ENCODE data around the gene POLR2J2. TPM values are rescaled to one million over a fixed set of nuclear protein-coding genes. Genes with fewer than 3 reads are reported as not detected.

Gene POLR2J2
- 1.6 and 2.6 TPM in 2 replicates for total RNA-seq

DNA sequence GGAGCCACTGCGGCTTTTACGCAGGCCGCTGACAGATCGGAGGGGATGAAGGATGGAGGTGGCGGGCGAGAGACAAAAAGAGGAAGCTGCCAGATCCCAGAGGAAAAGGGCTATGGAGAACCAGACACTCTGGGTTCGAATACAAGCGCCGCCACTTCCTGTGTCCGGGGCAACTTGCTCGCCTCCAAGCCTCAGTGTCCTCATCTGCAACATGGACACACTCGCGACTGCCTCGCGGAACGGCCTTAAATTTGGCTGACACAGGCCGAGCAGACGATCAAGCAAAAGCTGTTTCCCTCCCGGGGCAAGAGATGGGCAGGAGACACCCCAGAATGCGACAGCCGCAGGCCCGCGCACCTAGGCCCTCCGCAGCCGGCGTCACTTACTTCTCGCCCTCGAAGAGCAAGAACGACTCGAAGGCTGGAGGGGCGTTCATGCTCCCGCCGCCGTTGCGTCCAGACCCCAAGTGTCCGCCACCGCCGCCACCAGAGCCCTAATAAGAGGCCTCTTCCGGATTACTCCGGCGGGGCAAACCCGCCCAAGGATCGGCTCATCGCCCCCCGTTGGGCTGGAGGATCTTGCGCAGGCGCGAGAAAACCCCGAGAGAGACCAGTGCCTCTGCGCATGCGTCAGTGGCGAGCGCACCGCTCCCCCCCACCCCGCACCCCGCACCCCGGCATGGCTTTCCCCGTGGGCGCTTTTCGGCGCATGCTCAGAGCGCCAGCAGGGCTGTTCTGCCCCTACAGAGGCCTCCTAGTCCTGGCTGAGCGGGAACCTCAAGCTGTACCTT lies at the start of gene POLR2J2:
Gene POLR2J2 (minus strand): TSS at position 498 of the 790 bp plus-strand sequence. CDS start 62 bp downstream, at position 436.

GRCh38 chr7:102649924-102650323 lies 21.5 kb downstream of the POLR2J2 start, which contains the start of gene SPDYE2B:
TSS of gene SPDYE2B (plus strand) at chr7:102650319. CDS start at chr7:102652349, 2,030 bp downstream.

DNA sequence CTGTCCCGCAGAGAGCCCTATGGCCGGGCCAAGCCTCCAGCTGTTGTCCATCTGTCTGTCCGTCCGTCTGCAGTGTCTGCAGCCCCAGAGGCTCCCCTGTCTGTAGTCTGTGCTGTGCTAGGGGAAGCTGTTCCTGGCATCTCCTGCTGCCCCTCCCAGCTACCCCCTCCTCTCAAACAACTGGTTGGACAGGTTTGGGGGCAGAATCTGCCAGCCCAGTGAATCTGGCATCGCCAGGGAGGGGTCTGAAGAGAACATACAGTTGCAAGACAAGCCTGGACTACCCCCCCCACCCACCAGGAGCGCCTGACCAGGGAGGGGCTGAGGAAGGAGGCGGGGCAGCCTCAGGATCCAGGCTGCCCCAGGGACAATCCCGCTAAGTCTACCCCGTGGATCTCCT lies 28.8 kb downstream of the POLR2J2 start, which contains the start of gene UPK3BL1:
Gene UPK3BL1 (minus strand): TSS at position 101 of the 400 bp plus-strand sequence. CDS start 50 bp downstream, at position 51.

DNA sequence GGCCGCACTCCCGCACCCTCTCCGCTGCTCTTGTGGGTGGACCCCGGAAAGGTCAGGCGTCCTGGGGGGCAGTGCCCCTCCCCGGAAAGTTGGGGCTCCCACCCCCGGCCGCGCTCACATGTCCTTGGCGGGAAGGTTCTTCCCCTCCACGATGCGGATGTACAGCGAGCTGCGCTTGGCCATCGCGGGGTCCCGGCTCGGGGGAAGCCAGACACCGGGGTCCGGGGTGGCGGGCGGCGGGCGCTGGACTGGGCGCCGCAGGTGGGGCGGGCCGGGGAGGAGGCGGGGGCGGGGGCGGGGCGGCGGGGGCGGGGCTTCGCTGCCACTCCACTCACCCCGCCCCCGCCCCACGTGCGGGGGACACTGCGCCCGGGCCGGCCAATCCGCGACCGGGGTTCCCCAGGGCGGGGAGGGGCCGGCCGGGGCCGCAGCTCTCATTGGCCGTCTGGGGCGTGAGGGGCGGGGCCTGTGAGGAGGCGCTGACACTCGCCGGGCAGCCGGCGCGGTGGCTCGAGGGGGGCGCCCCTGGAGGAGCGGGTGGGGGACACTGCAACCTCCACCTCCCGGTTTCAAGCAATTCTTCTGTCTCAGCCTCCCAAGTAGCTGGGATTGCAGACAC lies 54.8 kb downstream of the POLR2J2 start, which contains the start of gene RASA4:
Gene RASA4 (minus strand): TSS at position 250 of the 619 bp plus-strand sequence. CDS start 67 bp downstream, at position 183.

Other genes with a start within 250 kb of the POLR2J2 start
- 64.6 and 67.6 TPM in 2 replicates for gene ORAI2, start 238.1 kb downstream of the POLR2J2 start, total RNA-seq
- 10.6 and 11.7 TPM in 2 replicates for gene ALKBH4, start 206.8 kb downstream of the POLR2J2 start, total RNA-seq
- 16.1 and 18.1 TPM in 2 replicates for gene LRWD1, start 206.7 kb downstream of the POLR2J2 start, total RNA-seq
- gene POLR2J, start 192.7 kb downstream of the POLR2J2 start, total RNA-seq = 24.5 and 27.6 TPM in 2 replicates
- 1.1 and 3.8 TPM in 2 replicates for gene RASA4B, start 153.9 kb downstream of the POLR2J2 start, total RNA-seq
- gene UPK3BL2, start 128.0 kb downstream of the POLR2J2 start, total RNA-seq = 0.60 and 2.3 TPM in 2 replicates
- not detected in 2 replicates for gene SPDYE2, start 120.4 kb downstream of the POLR2J2 start, total RNA-seq
- gene POLR2J3, start 99.1 kb downstream of the POLR2J2 start, total RNA-seq = 18.0 and 45.6 TPM in 2 replicates
- gene RASA4, start 54.9 kb downstream of the POLR2J2 start, total RNA-seq = 3.3 and 8.9 TPM in 2 replicates
- 3.9 and 9.1 TPM in 2 replicates for gene UPK3BL1, start 28.9 kb downstream of the POLR2J2 start, total RNA-seq
- not detected in 2 replicates for gene SPDYE2B, start 21.3 kb downstream of the POLR2J2 start, total RNA-seq
- 5.1 and 6.5 TPM in 2 replicates for gene FAM185A, start 77.3 kb upstream of the POLR2J2 start, total RNA-seq
- gene LRRC17, start 241.3 kb upstream of the POLR2J2 start, total RNA-seq = 0.26 and 0.43 TPM in 2 replicates

All from dermis lymphatic vessel endothelial cell (primary cell).